ENCODE data around the gene RAB17.
"Not testable (repeated sequence)": the region's sequence is repeated elsewhere in the genome, so short reads cannot be mapped to it uniquely, and the experiment has no call there.

The RAB17 gene

DNA sequence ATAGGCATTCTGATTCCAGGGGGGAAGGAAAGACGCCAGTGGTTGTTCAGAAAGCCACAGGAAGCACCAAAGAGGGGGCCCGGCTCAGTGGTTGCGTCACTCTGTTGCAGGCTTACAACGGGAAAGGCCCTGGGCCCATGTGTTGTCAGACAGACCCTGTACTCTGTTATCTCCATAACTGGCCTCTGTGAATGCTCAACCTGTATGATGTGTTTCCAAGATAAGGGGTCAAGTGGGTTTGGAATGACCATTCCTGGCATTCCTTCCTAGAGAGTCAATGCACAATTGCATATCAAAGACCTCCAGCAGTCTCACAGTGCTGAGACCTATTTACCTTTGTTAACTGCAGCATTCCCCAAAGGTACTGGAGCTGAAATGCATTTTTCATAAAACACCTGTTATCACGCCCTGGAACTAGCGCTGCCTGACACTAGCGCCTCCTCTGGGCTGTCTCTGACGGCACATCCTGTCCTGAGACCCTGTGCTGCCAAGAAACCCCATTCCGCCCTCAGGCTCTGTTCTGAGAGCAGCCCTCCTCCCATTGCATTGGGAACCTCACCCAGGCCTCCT, 23.7 kb upstream of the RAB17 start:
- H3K27ac ChIP-seq, result no peak overlapping the region
- TF ChIP-seq, protein P1, sequence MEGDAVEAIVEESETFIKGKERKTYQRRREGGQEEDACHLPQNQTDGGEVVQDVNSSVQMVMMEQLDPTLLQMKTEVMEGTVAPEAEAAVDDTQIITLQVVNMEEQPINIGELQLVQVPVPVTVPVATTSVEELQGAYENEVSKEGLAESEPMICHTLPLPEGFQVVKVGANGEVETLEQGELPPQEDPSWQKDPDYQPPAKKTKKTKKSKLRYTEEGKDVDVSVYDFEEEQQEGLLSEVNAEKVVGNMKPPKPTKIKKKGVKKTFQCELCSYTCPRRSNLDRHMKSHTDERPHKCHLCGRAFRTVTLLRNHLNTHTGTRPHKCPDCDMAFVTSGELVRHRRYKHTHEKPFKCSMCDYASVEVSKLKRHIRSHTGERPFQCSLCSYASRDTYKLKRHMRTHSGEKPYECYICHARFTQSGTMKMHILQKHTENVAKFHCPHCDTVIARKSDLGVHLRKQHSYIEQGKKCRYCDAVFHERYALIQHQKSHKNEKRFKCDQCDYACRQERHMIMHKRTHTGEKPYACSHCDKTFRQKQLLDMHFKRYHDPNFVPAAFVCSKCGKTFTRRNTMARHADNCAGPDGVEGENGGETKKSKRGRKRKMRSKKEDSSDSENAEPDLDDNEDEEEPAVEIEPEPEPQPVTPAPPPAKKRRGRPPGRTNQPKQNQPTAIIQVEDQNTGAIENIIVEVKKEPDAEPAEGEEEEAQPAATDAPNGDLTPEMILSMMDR (IDR thresholded peaks at IDR 0.05), result peak; percentile 14
- no peak overlapping the region for H3K9ac ChIP-seq
- no peaks in the 10 kb centered on the region for H3K27me3 ChIP-seq (ENCODE audit: control insufficient read depth, insufficient read depth, low read length)
- H3K4me2 ChIP-seq (ENCODE audit: low read length), result no peak overlapping the region
- H3K79me2 ChIP-seq, result no peaks in the 10 kb centered on the region
- H3K4me1 ChIP-seq, result peaks cover 8% of the 10 kb centered on the region
- H3K36me3 ChIP-seq (ENCODE audit: control insufficient read depth, insufficient read depth, low read length), result no peaks in the 10 kb centered on the region
- H2AFZ ChIP-seq, result peak overlapping the region; percentile 43
- no peaks in the 10 kb centered on the region for H3K9me3 ChIP-seq (ENCODE audit: control insufficient read depth, low read length)
- H3K4me3 ChIP-seq (ENCODE audit: low read depth, low read length), result no peak overlapping the region

DNA sequence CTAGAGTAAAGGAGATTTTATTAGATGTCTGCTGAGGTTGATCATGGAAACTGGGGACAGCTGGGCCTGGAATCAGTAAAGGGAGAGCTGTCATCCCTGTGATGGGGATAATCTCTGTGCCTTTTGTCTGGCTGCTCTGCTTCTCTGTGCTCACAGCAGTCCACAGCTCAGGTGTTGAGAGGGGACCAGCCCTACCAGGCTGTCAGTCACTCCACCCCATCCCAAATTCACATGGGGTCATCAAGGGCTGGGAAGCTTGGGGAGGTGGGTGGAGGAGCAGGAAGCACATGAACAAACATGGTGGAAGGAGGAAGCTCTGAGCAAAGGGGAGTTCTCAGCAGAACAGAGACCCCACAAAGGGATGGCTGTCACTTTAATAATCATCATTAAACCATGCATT, 23.1 kb upstream of the RAB17 start:
- Histone ChIP-seq H3K27ac (no peak overlapping the region), H2AFZ (peak overlapping the region; percentile 43), H3K79me2 (no peaks in the 10 kb centered on the region), H3K9me3 (ENCODE audit: control insufficient read depth, low read length) (no peaks in the 10 kb centered on the region), H3K4me1 (peaks cover 8% of the 10 kb centered on the region), H3K9ac (no peak overlapping the region), H3K4me3 (ENCODE audit: low read depth, low read length) (no peak overlapping the region), H3K4me2 (ENCODE audit: low read length) (no peak overlapping the region), H3K27me3 (ENCODE audit: control insufficient read depth, insufficient read depth, low read length) (no peaks in the 10 kb centered on the region), H3K36me3 (ENCODE audit: control insufficient read depth, insufficient read depth, low read length) (no peaks in the 10 kb centered on the region)
- TF ChIP-seq, protein P1 (IDR thresholded peaks at IDR 0.05), result no peak

DNA sequence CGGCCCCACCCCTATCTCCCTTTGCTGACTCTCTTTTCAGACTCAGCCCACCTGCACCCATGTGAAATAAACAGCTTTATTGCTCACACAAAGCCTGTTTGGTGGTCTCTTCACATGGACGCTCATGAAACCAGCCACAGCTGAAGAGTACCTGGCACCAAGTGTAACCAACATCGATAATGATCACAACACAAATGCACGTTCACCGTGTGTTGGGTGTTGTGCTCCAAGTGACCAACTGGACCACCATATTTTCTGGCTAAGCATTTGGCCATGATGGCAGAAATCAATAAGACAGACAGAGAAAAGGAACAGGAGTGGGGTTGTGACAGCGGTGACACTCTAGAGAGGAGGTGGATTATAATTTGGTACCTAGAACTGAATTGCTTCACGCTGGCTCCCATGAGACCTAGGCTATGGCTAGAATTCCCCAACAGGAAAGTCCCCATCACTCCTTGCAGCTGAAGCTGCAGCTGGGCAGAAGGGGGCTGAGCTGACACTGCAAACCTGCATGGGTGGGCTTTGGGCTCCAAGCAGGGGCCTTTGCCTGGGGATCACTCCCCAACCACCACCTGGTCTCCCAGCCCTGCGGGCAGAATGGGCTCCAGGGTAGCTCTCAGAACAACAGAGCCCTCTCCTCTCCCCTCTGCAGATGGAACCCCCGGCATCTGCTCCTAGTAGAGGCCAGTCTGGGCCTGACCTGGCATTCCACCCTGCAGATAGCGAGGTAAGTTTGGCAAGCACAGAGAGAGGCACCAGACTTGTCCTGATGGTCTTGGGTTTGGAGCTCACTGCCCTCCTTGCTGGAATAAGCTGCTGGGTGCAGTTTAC, 22.2 kb upstream of the RAB17 start:
- no peak overlapping the region for H2AFZ ChIP-seq
- no peak overlapping the region for H3K4me2 ChIP-seq (ENCODE audit: low read length)
- H3K27ac ChIP-seq, result no peak overlapping the region
- H3K4me3 ChIP-seq (ENCODE audit: low read depth, low read length), result no peak overlapping the region
- H3K36me3 ChIP-seq (ENCODE audit: control insufficient read depth, insufficient read depth, low read length), result no peaks in the 10 kb centered on the region
- H3K9me3 ChIP-seq (ENCODE audit: control insufficient read depth, low read length), result no peaks in the 10 kb centered on the region
- H3K27me3 ChIP-seq (ENCODE audit: control insufficient read depth, insufficient read depth, low read length), result no peaks in the 10 kb centered on the region
- no peaks in the 10 kb centered on the region for H3K79me2 ChIP-seq
- H3K9ac ChIP-seq, result no peak overlapping the region
- H3K4me1 ChIP-seq, result peaks cover 8% of the 10 kb centered on the region
- TF ChIP-seq, protein P1 (IDR thresholded peaks at IDR 0.05), result no peak

DNA sequence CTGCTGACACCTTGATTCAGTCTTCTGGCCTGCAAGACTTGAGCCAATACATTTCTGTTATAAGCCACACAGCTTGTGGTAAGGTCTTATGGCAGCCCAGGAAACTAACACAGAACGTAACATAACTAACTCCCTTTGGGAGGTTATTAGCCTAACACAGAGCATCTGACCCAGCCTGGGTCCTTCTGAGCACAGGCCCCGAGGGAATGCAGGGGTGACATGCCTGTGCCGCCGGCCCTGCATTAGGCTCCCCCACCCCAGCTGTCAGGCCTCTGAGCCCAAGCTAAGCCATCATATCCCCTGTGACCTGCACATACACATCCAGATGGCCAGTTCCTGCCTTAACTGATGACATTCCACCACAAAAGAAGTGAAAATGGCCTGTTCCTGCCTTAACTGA, 16.0 kb upstream of the RAB17 start:
- not testable (repeated sequence) for H3K27ac ChIP-seq; H3K4me2 ChIP-seq (ENCODE audit: low read length); H3K27me3 ChIP-seq (ENCODE audit: control insufficient read depth, insufficient read depth, low read length); H3K9ac ChIP-seq; H3K9me3 ChIP-seq (ENCODE audit: control insufficient read depth, low read length); H3K36me3 ChIP-seq (ENCODE audit: control insufficient read depth, insufficient read depth, low read length); H3K79me2 ChIP-seq; H3K4me1 ChIP-seq; H3K4me3 ChIP-seq (ENCODE audit: low read depth, low read length); H2AFZ ChIP-seq

DNA sequence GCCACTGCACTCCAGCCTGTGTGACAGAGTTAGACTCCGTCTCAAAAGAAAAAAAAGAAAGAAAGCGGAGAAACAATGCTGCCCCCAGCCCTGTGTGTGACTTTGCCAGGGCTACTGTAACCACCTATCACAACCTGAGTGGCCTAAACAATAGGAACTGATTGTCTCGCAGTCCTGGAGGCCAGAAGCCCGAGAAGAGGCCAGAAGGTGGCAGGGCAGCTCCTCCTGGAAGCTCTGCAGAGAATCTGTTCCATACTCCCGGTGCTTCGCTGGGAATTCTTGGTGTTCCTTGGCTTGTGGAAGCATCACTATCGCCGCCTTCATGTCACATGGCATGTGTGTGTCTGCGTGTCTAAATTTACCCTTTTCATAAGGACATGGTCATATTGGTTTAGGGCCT, 14.4 kb upstream of the RAB17 start:
- no peak overlapping the region for H3K9ac ChIP-seq
- no peaks in the 10 kb centered on the region for H3K79me2 ChIP-seq
- TF ChIP-seq, protein P1 (IDR thresholded peaks at IDR 0.05), result peak; percentile 31
- H3K27ac ChIP-seq, result no peak overlapping the region
- no peak overlapping the region for H2AFZ ChIP-seq
- no peak overlapping the region for H3K4me3 ChIP-seq (ENCODE audit: low read depth, low read length)
- H3K27me3 ChIP-seq (ENCODE audit: control insufficient read depth, insufficient read depth, low read length), result no peaks in the 10 kb centered on the region
- no peaks in the 10 kb centered on the region for H3K9me3 ChIP-seq (ENCODE audit: control insufficient read depth, low read length)
- H3K4me2 ChIP-seq (ENCODE audit: low read length), result no peak overlapping the region
- no peaks in the 10 kb centered on the region for H3K36me3 ChIP-seq (ENCODE audit: control insufficient read depth, insufficient read depth, low read length)
- H3K4me1 ChIP-seq, result peaks cover 10% of the 10 kb centered on the region

Measured in parathyroid adenoma (tissue), 2 donors.